Brain microvascular endothelial cell (primary cell): ENCODE results near the gene RAPH1.

ENCODE experiments used
- DNase-seq: peaks from one replicate; pipeline ENCODE4 v3.0.0-alpha.2; 2020
- H3K27ac ChIP-seq: fragments of 250-450 bp; sonication (Bioruptor Pico); 2 replicates; pipeline ENCODE4 v1.5.1; 2020; ENCODE audit warnings: mild to moderate bottlenecking, moderate library complexity
- H3K27me3 ChIP-seq: fragments of 250-450 bp; sonication (Bioruptor Pico); replicated peaks from 2 replicates; pipeline ENCODE4 v1.5.1; 2020; ENCODE audit warnings: mild to moderate bottlenecking
- H3K36me3 ChIP-seq: fragments of 250-450 bp; sonication (Bioruptor Pico); replicated peaks from 2 replicates; pipeline ENCODE4 v1.5.1; 2020; ENCODE audit warnings: mild to moderate bottlenecking
- H3K4me3 ChIP-seq: 2 replicates; pipeline ENCODE4 v1.5.1; 2011; ENCODE audit warnings: low read depth, mild to moderate bottlenecking, control low read depth, low read length, moderate library complexity
- CTCF ChIP-seq: IDR thresholded peaks from 2 replicates; pipeline ENCODE4 v1.5.1; 2011; ENCODE audit warnings: low read depth, mild to moderate bottlenecking, moderate library complexity, low read length, control low read depth, inconsistent platforms; ENCODE audit errors: missing control alignments
- in situ Hi-C: cut with HindIII; loops from 2 replicates; pipeline ENCODE4 v1.10.0; 2017; ENCODE audit warnings: low sequenced_read_pairs, low pct_ligation_motif_present

The RAPH1 gene

GRCh38 chr2:203444738-203445137 is 90.4 kb downstream of the RAPH1 start:
- TF ChIP-seq CTCF, result no peak
- H3K27ac ChIP-seq, result no peak overlapping the region
- no peak overlapping the region for H3K4me3 ChIP-seq
- H3K36me3 ChIP-seq, result peaks cover 57% of the 10 kb centered on the region
- DNase-seq, result no peak
- H3K27me3 ChIP-seq, result no peaks in the 10 kb centered on the region
- in situ Hi-C loops, result no loop called here

- in situ Hi-C loops, result no loop called here
- Histone ChIP-seq H3K4me3 (no peak overlapping the region), H3K36me3 (peaks cover 67% of the 10 kb centered on the region), H3K27me3 (no peaks in the 10 kb centered on the region), H3K27ac (no peak overlapping the region)
- no peak for DNase-seq
- TF ChIP-seq CTCF, result no peak
These were observed 92.6 kb downstream of the RAPH1 start for GRCh38 chr2:203442463-203442862.

DNA sequence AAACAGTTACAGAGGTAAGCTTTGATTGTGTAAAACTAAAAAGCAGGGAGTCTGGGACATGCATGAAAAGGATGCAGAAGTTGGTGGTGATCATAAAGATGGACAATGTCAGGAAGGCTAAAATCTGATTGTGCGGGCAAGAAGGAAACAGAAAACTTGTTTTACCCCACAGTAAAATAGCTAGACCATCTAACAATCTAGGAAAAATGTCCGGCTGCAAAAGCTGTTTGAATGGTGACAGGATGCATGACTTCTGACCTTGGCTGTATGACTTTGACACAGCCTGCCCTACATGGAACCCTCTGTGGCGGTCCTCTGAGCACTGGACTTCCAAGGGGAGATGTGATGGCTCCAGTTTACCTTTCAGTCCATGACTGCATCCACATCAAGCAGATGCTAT is 93.6 kb downstream of the RAPH1 start:
- H3K27ac ChIP-seq, result no peak overlapping the region
- in situ Hi-C loops, result no loop called here
- TF ChIP-seq CTCF, result no peak
- peaks cover 62% of the 10 kb centered on the region for H3K36me3 ChIP-seq
- no peak for DNase-seq
- no peak overlapping the region for H3K4me3 ChIP-seq
- no peaks in the 10 kb centered on the region for H3K27me3 ChIP-seq

GRCh38 chr2:203440671-203441070 is 94.4 kb downstream of the RAPH1 start:
- H3K27me3 ChIP-seq, result no peaks in the 10 kb centered on the region
- in situ Hi-C loops, result no loop called here
- H3K36me3 ChIP-seq, result peaks cover 61% of the 10 kb centered on the region
- no peak overlapping the region for H3K27ac ChIP-seq
- no peak for DNase-seq
- TF ChIP-seq CTCF, result no peak
- H3K4me3 ChIP-seq, result no peak overlapping the region

DNA sequence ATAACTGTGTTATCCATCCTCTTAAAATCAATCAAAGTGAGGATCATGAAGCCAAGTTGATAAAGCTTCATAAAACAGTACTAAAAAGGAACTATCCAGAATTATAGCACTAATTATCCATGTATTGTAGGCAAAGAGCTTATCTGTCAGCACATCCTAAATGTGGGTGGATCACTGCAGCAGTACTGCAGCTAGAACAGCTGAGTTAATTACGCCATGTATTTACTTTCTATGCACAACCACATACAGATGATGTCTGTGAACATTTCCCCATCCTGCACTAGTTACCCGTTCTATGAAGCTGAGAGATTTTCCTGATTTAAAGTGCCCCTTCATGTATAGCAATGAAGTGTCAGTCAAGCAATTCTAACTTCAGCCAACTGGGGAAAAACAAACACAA is 96.6 kb downstream of the RAPH1 start:
- H3K27ac ChIP-seq, result no peak overlapping the region
- DNase-seq, result no peak
- H3K36me3 ChIP-seq, result peaks cover 50% of the 10 kb centered on the region
- H3K27me3 ChIP-seq, result no peaks in the 10 kb centered on the region
- H3K4me3 ChIP-seq, result no peak overlapping the region
- TF ChIP-seq CTCF, result no peak
- in situ Hi-C loops, result no loop called here

DNA sequence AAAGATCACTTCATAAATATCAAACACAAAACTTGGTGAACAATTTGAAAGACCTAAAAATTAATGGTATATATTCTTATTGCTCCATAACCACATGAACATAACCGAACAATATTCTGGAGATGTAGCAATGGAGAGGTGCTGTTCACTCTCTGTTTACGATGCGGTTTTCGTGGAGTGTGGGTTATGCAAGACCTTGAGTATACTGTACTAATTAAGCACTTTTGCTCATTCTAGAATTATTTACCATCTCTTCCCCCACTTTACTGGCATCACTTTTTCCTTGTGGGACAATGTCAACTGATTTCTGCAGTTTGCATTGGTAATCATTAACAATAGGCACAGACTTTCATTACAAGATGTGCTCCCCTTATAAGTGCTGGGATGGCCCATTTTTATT is 97.6 kb downstream of the RAPH1 start:
- Histone ChIP-seq H3K27ac (no peak overlapping the region), H3K4me3 (no peak overlapping the region), H3K27me3 (no peaks in the 10 kb centered on the region), H3K36me3 (peaks cover 46% of the 10 kb centered on the region)
- no peak for DNase-seq
- TF ChIP-seq CTCF, result no peak
- in situ Hi-C loops, result no loop called here
